Measurements from ENCODE around the gene ZNF20. TPM values are rescaled to one million over a fixed set of nuclear protein-coding genes. Genes with fewer than 3 reads are reported as not detected.
"Not testable (repeated sequence)": the region's sequence is repeated elsewhere in the genome, so short reads cannot be mapped to it uniquely, and the experiment has no call there.

The ZNF20 gene
- total RNA-seq, 5 donors from 2014 or later (not counting 1 experiment from before 2014, with no cell fraction given), result 2.2 to 8.8 (median 6.0) TPM; not detected in 1

- H3K9me3 Mint-ChIP-seq, result peaks cover 0 to 2% (median 0%) of the 10 kb centered on the region in 3 donors
- CTCF ChIA-PET, result interaction anchor here (0.6 to 1.6 kb wide), 8 partner anchors 31 to 350 kb away, joined by 3 to 9 read pairs (median 4); partner anchors contain the start of genes ZNF20 (in 1 of the 2) and ZNF443 (in 1 of the 2)
- POLR2A ChIA-PET, result no interaction called here
Observed at GRCh38 chr19:12090807-12091206, 49.3 kb downstream of the ZNF20 start.

DNA sequence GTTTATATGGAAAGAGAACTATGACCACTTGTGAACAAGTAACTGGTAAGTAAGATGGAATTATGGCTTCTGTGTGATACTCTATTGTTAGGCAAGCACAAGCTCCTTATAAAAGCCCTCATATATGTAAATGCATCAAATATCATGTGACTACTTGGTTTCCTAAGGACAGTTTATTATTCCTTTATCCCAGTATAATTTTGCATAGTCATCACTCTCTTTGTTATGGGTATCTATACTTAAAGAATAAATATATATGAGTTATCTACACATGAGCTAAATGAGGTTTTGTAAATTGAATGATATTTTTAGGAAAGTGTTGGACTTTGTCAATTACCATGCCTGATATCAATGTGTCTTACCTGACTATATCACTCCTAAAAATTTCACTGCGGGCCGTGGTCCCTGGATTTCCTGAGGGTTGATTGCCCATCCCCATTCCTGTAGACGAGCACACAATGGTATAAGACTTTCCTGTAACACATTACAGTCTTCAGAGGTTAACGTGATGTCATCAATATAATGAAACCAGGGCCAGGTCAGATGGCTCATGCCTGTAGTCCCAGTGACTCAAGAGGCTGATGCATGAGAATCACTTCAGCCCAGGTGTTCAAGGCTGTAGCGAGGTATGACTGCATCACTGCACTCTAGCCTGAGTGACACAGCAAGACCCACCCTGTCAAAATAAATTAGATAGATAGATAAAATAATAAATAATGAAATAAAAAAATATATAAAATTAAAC is 54.9 kb downstream of the ZNF20 start:
- Mint-ChIP-seq H3K4me3 (no peak overlapping the region), H3K27me3 (no peaks in the 10 kb centered on the region), H3K4me1 (no peaks in the 10 kb centered on the region), H3K27ac (no peak overlapping the region), H3K36me3 (peaks cover 13% of the 10 kb centered on the region), H3K9me3 (peaks cover 0 to 12% (median 9%) of the 10 kb centered on the region in 3 donors)
- Histone ChIP-seq H3K27me3 (replicated peaks in 1 of 2; ENCODE audit: control insufficient read depth in 2 of 2, extremely low read depth in 1 of 2, insufficient read depth in 2 of 2, low read length in 1 of 2) (no peaks in the 10 kb centered on the region), H3K4me1 (ENCODE audit: control insufficient read depth in 1 of 2, extremely low read depth in 1 of 2, insufficient read depth in 2 of 2, low read length in 2 of 2) (no peaks in the 10 kb centered on the region), H3K4me3 (ENCODE audit: control insufficient read depth in 1 of 2, extremely low read depth in 1 of 2, low read length in 1 of 2) (no peak overlapping the region), H3K36me3 (ENCODE audit: control insufficient read depth in 2 of 2, extremely low read depth in 1 of 2, insufficient read depth in 1 of 2, low read length in 1 of 2) (no peaks in the 10 kb centered on the region), H3K9me3 (no peaks in the 10 kb centered on the region), H3K27ac (ENCODE audit: low read length) (no peak overlapping the region)
- CTCF ChIA-PET, result interaction anchor here in 1 of 2 donors (0.6 kb wide), 1 partner anchor 247 kb away, joined by 6 read pairs; no protein-coding TSS in a partner anchor
- 89% methylated on average over 3 of the region's 5 CpGs for WGBS (ENCODE audit: insufficient coverage)
- POLR2A ChIA-PET, result no interaction called here
- DNase-seq, result no peak
- ATAC-seq (replicated peaks in 1 of 4), result no peak

More at GRCh38 chr19:12090807-12091206, 49.3 kb downstream of the ZNF20 start:
- Histone ChIP-seq H3K4me3 (ENCODE audit: control insufficient read depth in 1 of 2, extremely low read depth in 1 of 2, low read length in 1 of 2) (no peak overlapping the region), H3K27ac (ENCODE audit: low read length) (no peak overlapping the region), H3K36me3 (ENCODE audit: control insufficient read depth in 2 of 2, extremely low read depth in 1 of 2, insufficient read depth in 1 of 2, low read length in 1 of 2) (no peaks in the 10 kb centered on the region), H3K9me3 (no peaks in the 10 kb centered on the region), H3K4me1 (ENCODE audit: control insufficient read depth in 1 of 2, extremely low read depth in 1 of 2, insufficient read depth in 2 of 2, low read length in 2 of 2) (peaks cover 3 to 12% of the 10 kb centered on the region in 2 experiments), H3K27me3 (replicated peaks in 1 of 2; ENCODE audit: control insufficient read depth in 2 of 2, extremely low read depth in 1 of 2, insufficient read depth in 2 of 2, low read length in 1 of 2) (peaks cover 0 to 8% of the 10 kb centered on the region in 2 experiments)
- Mint-ChIP-seq H3K4me3 (peak overlapping the region; percentile 10 to 79 (median 22)), H3K27me3 (peaks cover 1 to 4% of the 10 kb centered on the region in 2 donors), H3K27ac (no peak overlapping the region), H3K4me1 (peaks cover 2 to 16% (median 5%) of the 10 kb centered on the region in 3 donors), H3K36me3 (peaks cover 2% of the 10 kb centered on the region)
- 100% methylated on average over 1 of the region's 5 CpGs for WGBS (ENCODE audit: insufficient coverage)
- DNase-seq (peak; percentile 8 to 70 (median 39)), ATAC-seq (replicated peaks in 1 of 4) (peak; percentile 38 to 56 (median 49))

- CTCF ChIA-PET, H3K4me3 Mint-ChIP-seq, H3K9me3 ChIP-seq: not testable (repeated sequence)
Observed at GRCh38 chr19:12083336-12083735, 56.8 kb downstream of the ZNF20 start.

More at GRCh38 chr19:12083336-12083735, 56.8 kb downstream of the ZNF20 start:
- ATAC-seq (replicated peaks in 1 of 4); DNase-seq; H3K27ac Mint-ChIP-seq; H3K27ac ChIP-seq (ENCODE audit: low read length); POLR2A ChIA-PET; H3K4me1 Mint-ChIP-seq; H3K27me3 Mint-ChIP-seq; H3K36me3 ChIP-seq (ENCODE audit: control insufficient read depth in 2 of 2, extremely low read depth in 1 of 2, insufficient read depth in 1 of 2, low read length in 1 of 2); H3K4me3 ChIP-seq (ENCODE audit: control insufficient read depth in 1 of 2, extremely low read depth in 1 of 2, low read length in 1 of 2); H3K4me1 ChIP-seq (ENCODE audit: control insufficient read depth in 1 of 2, extremely low read depth in 1 of 2, insufficient read depth in 2 of 2, low read length in 2 of 2); H3K27me3 ChIP-seq (replicated peaks in 1 of 2; ENCODE audit: control insufficient read depth in 2 of 2, extremely low read depth in 1 of 2, insufficient read depth in 2 of 2, low read length in 1 of 2): not testable (repeated sequence)
- no CpG with 5 or more reads among the region's 6 CpGs for WGBS (ENCODE audit: insufficient coverage)
- H3K36me3 Mint-ChIP-seq, result peaks cover 18% of the 10 kb centered on the region
- peaks cover 0 to 12% (median 12%) of the 10 kb centered on the region in 3 donors for H3K9me3 Mint-ChIP-seq

Other genes starting within 250 kb of the ZNF20 start
- 10 to 100 TPM; 17.2 to 19.7 (median 18.4) TPM for gene ZNF700, start 215.2 kb downstream of the ZNF20 start, total RNA-seq
- gene ZNF763, start 175.3 kb downstream of the ZNF20 start, total RNA-seq, result 10 to 100 TPM in 2 of 5 donors, 1 to 10 TPM in 2, under 1 TPM in 1; 0.98 to 10.5 (median 8.0) TPM
- gene ZNF433, start 104.7 kb downstream of the ZNF20 start, total RNA-seq, result 1 to 10 TPM in 3 of 5 donors, under 1 TPM in 2; 0.41 to 1.9 (median 1.5) TPM
- gene ZNF878, start 87.4 kb downstream of the ZNF20 start, total RNA-seq, result under 1 TPM in 2 of 5 donors, not detected in 3; 0.29 to 0.33 TPM
- gene ZNF844, start 75.6 kb downstream of the ZNF20 start, total RNA-seq, result 10 to 100 TPM in 4 of 5 donors, 1 to 10 TPM in 1; 9.2 to 20.7 (median 11.5) TPM
- 1 to 10 TPM; 1.2 to 3.5 (median 2.0) TPM for gene ZNF625, start 16.4 kb upstream of the ZNF20 start, total RNA-seq
- 10 to 100 TPM; 20.2 to 39.3 (median 22.7) TPM for gene ZNF136, start 22.7 kb upstream of the ZNF20 start, total RNA-seq
- 10 to 100 TPM; 22.8 to 65.1 (median 58.5) TPM for gene ZNF44, start 154.5 kb upstream of the ZNF20 start, total RNA-seq
- 10 to 100 TPM in 3 of 5 donors, 1 to 10 TPM in 2; 2.8 to 15.6 (median 13.9) TPM for gene ZNF563, start 193.3 kb upstream of the ZNF20 start, total RNA-seq
- 1 to 10 TPM in 4 of 5 donors, under 1 TPM in 1; 0.98 to 3.8 (median 2.4) TPM for gene ZNF442, start 225.3 kb upstream of the ZNF20 start, total RNA-seq